ENCODE measurements around the gene EXOSC2. TPM values are rescaled to one million over a fixed set of nuclear protein-coding genes. Genes with fewer than 3 reads are reported as not detected.
A peak's percentile ranks its signal among the peaks of the same experiment; 100 is the strongest.

Gene EXOSC2
- total RNA-seq, 1 experiment from 2014 or later = 49.5 TPM

DNA sequence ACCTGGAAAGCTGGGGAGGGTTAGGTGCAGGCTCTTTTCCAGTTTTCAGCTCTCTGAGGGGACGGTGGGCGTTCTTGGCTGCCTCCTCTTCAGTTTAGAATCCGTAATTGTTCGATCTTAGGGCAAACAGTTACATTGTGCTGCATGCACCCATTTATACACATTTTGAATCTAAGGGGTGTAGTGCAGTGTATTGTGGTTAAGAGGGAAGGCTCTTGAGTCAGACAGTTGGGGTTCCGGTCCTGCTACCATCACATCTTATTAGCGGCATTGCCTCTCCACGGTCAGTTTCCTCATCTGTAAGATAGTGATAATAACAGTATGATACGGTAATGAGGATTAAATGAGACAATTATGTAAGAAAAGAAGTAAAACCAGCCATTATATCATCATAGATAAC is 625 bp downstream of the EXOSC2 start:
- CTCF ChIA-PET = interaction anchor here (0.6 to 1.1 kb wide), 4 partner anchors 12 to 331 kb away, joined by 3 to 16 read pairs (median 4); no protein-coding TSS in a partner anchor
- Histone ChIP-seq H4K20me1 (ENCODE audit: insufficient read depth) (peaks cover 22% of the 10 kb centered on the region), H3K4me1 (replicated peaks; ENCODE audit: insufficient read depth) (peaks cover 20% of the 10 kb centered on the region), H2AFZ (peak overlapping the region; percentile 86), H3F3A (ENCODE audit: insufficient read depth, low read depth) (peaks cover 14% of the 10 kb centered on the region; the same call in 1 of the 2 replicates), H3K4me3 (peak overlapping the region; percentile 88), H3K9me2 (ENCODE audit: insufficient read depth) (no peaks in the 10 kb centered on the region), H3K36me3 (ENCODE audit: low read depth) (peaks cover 21% of the 10 kb centered on the region), H3K9me3 (ENCODE audit: insufficient read depth, low read depth) (no peaks in the 10 kb centered on the region), H3K4me2 (peak overlapping the region; percentile 74), H3K27ac (no peak overlapping the region), H3K27me3 (ENCODE audit: insufficient read depth, low read depth) (no peaks in the 10 kb centered on the region), H3K79me2 (ENCODE audit: low read depth) (peaks cover 45% of the 10 kb centered on the region)
- no peak for DNase-seq
- intact Hi-C loops (cut with micrococcal nuclease; ENCODE audit: unreplicated experiment) = no loop called here
- TF ChIP-seq EZH2 (IDR thresholded peaks at IDR 0.05; ENCODE audit: low read depth) (no peak), CTCF (conservative IDR thresholded peaks at IDR 0.05) (no peak)
- no TSS peak for BruUV-seq (replicated peaks)
- POLR2A ChIA-PET (ENCODE audit: unreplicated experiment) = interaction anchor here (0.5 to 0.7 kb wide), 4 partner anchors 9 to 841 kb away, joined by 3 to 16 read pairs (median 10); no protein-coding TSS in a partner anchor

DNA sequence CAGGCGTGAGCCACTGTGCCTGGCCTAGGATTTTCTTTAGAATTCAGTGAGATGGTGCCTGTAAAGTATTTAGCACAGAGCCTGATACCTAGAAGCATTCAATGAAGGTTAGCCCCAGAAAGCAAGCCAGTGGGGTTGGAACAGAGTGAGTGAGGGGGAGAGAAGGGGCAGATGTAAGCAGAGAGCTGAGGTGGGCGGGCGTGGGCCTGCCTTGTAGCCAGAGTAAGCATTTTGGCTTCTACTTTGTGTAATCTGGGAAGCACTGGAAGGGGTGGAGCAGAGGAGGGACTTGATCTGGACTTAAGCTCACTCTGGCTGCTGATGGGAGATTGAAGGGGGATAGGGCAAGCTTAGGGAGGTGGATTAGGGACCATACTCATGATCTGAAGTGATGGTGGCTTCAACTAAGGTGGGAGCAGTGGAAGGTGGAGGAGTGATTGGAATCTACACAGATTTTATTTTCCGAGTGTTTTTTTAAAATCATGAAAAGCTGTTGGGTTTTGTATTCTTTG is 2.6 kb downstream of the EXOSC2 start:
- POLR2A ChIA-PET (ENCODE audit: unreplicated experiment) = no interaction called here
- CTCF ChIA-PET = no interaction called here
- no peak for DNase-seq
- Histone ChIP-seq H3K27ac (no peak overlapping the region), H3K36me3 (ENCODE audit: low read depth) (peaks cover 25% of the 10 kb centered on the region), H3K4me2 (no peak overlapping the region), H3K4me1 (replicated peaks; ENCODE audit: insufficient read depth) (peaks cover 11% of the 10 kb centered on the region), H4K20me1 (ENCODE audit: insufficient read depth) (peaks cover 26% of the 10 kb centered on the region), H3K79me2 (ENCODE audit: low read depth) (peaks cover 45% of the 10 kb centered on the region), H3K27me3 (ENCODE audit: insufficient read depth, low read depth) (no peaks in the 10 kb centered on the region), H3F3A (ENCODE audit: insufficient read depth, low read depth) (peaks cover 10% of the 10 kb centered on the region; the same call in 1 of the 2 replicates), H3K9me3 (ENCODE audit: insufficient read depth, low read depth) (no peaks in the 10 kb centered on the region), H3K9me2 (ENCODE audit: insufficient read depth) (no peaks in the 10 kb centered on the region), H2AFZ (no peak overlapping the region), H3K4me3 (no peak overlapping the region)
- BruUV-seq (replicated peaks) = no TSS peak
- no peak for TF ChIP-seq EZH2 (IDR thresholded peaks at IDR 0.05; ENCODE audit: low read depth)
- TF ChIP-seq CTCF (conservative IDR thresholded peaks at IDR 0.05) = no peak
- intact Hi-C loops (cut with micrococcal nuclease; ENCODE audit: unreplicated experiment) = no loop called here

DNA sequence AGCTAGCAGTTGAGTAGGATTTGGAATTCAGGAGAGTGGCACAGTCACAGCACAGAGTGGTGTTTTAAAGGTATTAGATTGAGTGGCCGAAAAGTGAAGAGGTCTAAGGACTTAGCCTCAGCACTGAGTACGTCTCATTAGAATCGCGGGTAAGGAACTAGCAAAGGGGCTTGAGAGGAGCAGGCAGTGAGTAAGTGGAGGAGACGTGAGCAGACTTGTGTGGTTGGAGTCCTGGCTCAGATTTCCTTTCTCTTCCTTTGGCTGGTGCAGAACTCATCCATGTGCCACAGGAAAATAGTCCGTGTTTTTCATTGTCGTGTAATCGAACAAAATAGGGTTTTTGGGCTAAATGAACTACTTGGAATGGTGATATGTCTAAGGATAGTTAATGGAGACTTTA is 3.4 kb downstream of the EXOSC2 start:
- peaks cover 31% of the 10 kb centered on the region for H4K20me1 ChIP-seq (ENCODE audit: insufficient read depth)
- H3K79me2 ChIP-seq (ENCODE audit: low read depth) = peaks cover 45% of the 10 kb centered on the region
- ChIA-PET CTCF (no interaction called here), POLR2A (ENCODE audit: unreplicated experiment) (no interaction called here)
- no peak overlapping the region for H3K4me2 ChIP-seq
- H3K9me3 ChIP-seq (ENCODE audit: insufficient read depth, low read depth) = no peaks in the 10 kb centered on the region
- intact Hi-C loops (cut with micrococcal nuclease; ENCODE audit: unreplicated experiment) = no loop called here
- H3K36me3 ChIP-seq (ENCODE audit: low read depth) = peaks cover 32% of the 10 kb centered on the region
- no peak for TF ChIP-seq CTCF (conservative IDR thresholded peaks at IDR 0.05)
- TF ChIP-seq EZH2 (IDR thresholded peaks at IDR 0.05; ENCODE audit: low read depth) = no peak
- H3K4me3 ChIP-seq = no peak overlapping the region
- no peaks in the 10 kb centered on the region for H3K9me2 ChIP-seq (ENCODE audit: insufficient read depth)
- BruUV-seq (replicated peaks) = no TSS peak
- H3K27me3 ChIP-seq (ENCODE audit: insufficient read depth, low read depth) = no peaks in the 10 kb centered on the region
- no peak overlapping the region for H3K27ac ChIP-seq
- H3F3A ChIP-seq (ENCODE audit: insufficient read depth, low read depth) = peaks cover 10% of the 10 kb centered on the region; the same call in 1 of the 2 replicates
- no peak for DNase-seq
- H3K4me1 ChIP-seq (replicated peaks; ENCODE audit: insufficient read depth) = peaks cover 11% of the 10 kb centered on the region
- H2AFZ ChIP-seq = no peak overlapping the region
